K562 (cell line): ENCODE results near the gene HAPSTR1. TPM values are rescaled to one million over a fixed set of nuclear protein-coding genes. Genes with fewer than 3 reads are reported as not detected.

Experiments
- ATAC-seq: fragments of 200-7000 bp; cut with Tn5 transposase; 3 replicates; pipeline ENCODE4 v1.9.1; 2020; ENCODE audit warnings: moderate library complexity
- BruUV-seq: library from RNA; stranded (reverse); fragments of 400-500 nt; replicated peaks from 2 replicates; lab custom pipeline; 2021; lab: Mats Ljungman, UMichigan
- CTCF ChIA-PET: fragments of 300-600 bp; formaldehyde crosslinking; extraction: SDS; loops from one replicate; lab custom pipeline; 2021; ENCODE audit warnings: low intra/inter-chr PET ratio; lab: Yijun Ruan, JAX
- POLR2A ChIA-PET: fragments of 300-600, 350-650 bp; sonication (Branson Sonifier 250); formaldehyde crosslinking; extraction: SDS; loops from one replicate; lab custom pipeline; 2021; ENCODE audit warnings: antibody characterized with exemption, inconsistent platforms; lab: Yijun Ruan, JAX
- DNase-seq, 4 experiments: peaks; one replicate each; pipeline versions ENCODE4 v3.0.0 to v3.0.0-alpha.2; 2011 to 2018; ENCODE audit warnings: low spot score in 3 of 4, mixed read lengths in 3 of 4; ENCODE audit errors: extremely low read depth in 1 of 4
- FAIRE-seq: peaks from 2 replicates; lab custom pipeline; 2011; peaks lifted over from hg19 to GRCh38; lab: Jason Lieb, UNC
- H2AFZ ChIP-seq: 2 replicates; pipeline ENCODE4 v1.6.0; 2011; ENCODE audit warnings: low read depth, low read length, control low read depth, inconsistent platforms
- H3K27ac ChIP-seq: fragments of 200-600 bp; 3 replicates; pipeline ENCODE4 v1.8.0; 2011; ENCODE audit warnings: low read depth, mild to moderate bottlenecking, control low read depth, inconsistent platforms, low read length, moderate library complexity, mixed read lengths; ENCODE audit errors: extremely low read depth
- H3K27me3 ChIP-seq, 2 experiments: fragments of 300-600 bp in 1 of 2; 2 replicates in 1 of 2; 3 replicates in 1 of 2; pipeline versions ENCODE4 v1.6.0 to v1.8.0; 2011; ENCODE audit warnings: inconsistent platforms in 2 of 2, low read length in 2 of 2, mild to moderate bottlenecking in 1 of 2, mixed read lengths in 1 of 2, moderate library complexity in 1 of 2; ENCODE audit not compliant: control insufficient read depth in 2 of 2, insufficient read depth in 2 of 2
- H3K36me3 ChIP-seq: fragments of 300-600 bp; 3 replicates; pipeline ENCODE4 v1.8.0; 2011; ENCODE audit warnings: mild to moderate bottlenecking, low read length, inconsistent platforms; ENCODE audit not compliant: control insufficient read depth, insufficient read depth
- H3K4me1 ChIP-seq, 2 experiments: fragments of 200-600 bp in 1 of 2; replicated peaks in 1 of 2; 2 replicates in 1 of 2; 3 replicates in 1 of 2; pipeline versions ENCODE4 v1.5.1 to v1.8.0; 2011; ENCODE audit warnings: inconsistent platforms in 2 of 2, low read length in 2 of 2, mild to moderate bottlenecking in 1 of 2, mixed read lengths in 1 of 2, moderate library complexity in 1 of 2; ENCODE audit not compliant: control insufficient read depth in 2 of 2, insufficient read depth in 2 of 2
- H3K4me2 ChIP-seq: 2 replicates; pipeline ENCODE4 v1.6.1; 2011; ENCODE audit warnings: low read length, control low read depth, inconsistent platforms, mixed read lengths; ENCODE audit not compliant: insufficient read depth
- H3K4me3 ChIP-seq: fragments of 200-600 bp; sonication (generic), shearing (Covaris generic); 2 replicates; pipeline ENCODE4 v1.5.1; 2016; ENCODE audit warnings: control low read depth, inconsistent platforms
- H3K79me2 ChIP-seq: fragments of 200-600 bp; 3 replicates; pipeline ENCODE4 v1.8.0; 2011; ENCODE audit warnings: low read length, inconsistent platforms; ENCODE audit not compliant: control insufficient read depth, insufficient read depth
- H3K9ac ChIP-seq, 2 experiments: 2 replicates each; pipeline versions ENCODE4 v1.6.0 to v1.6.1; 2011; ENCODE audit warnings: low read depth in 2 of 2, low read length in 2 of 2, control low read depth in 1 of 2, inconsistent platforms in 1 of 2, mild to moderate bottlenecking in 1 of 2, mixed read lengths in 1 of 2; ENCODE audit not compliant: insufficient read depth in 1 of 2
- H3K9me1 ChIP-seq: one replicate; pipeline ENCODE4 v1.6.0; 2011; ENCODE audit warnings: inconsistent platforms, mild to moderate bottlenecking, low read length, moderate library complexity; ENCODE audit not compliant: control insufficient read depth, insufficient read depth
- H3K9me3 ChIP-seq: replicated peaks from 2 replicates; pipeline ENCODE4 v1.5.1; 2011; ENCODE audit warnings: low read depth, low read length, inconsistent platforms; ENCODE audit not compliant: control insufficient read depth, insufficient read depth
- H4K20me1 ChIP-seq: replicated peaks from 2 replicates; pipeline ENCODE4 v1.6.1; 2011; ENCODE audit warnings: low read length, inconsistent platforms, mixed read lengths; ENCODE audit not compliant: control insufficient read depth, insufficient read depth
- BCOR ChIP-seq: fragments of 450-650 bp; IDR thresholded peaks from 2 replicates; pipeline ENCODE4 v1.6.1; 2016
- CEBPG ChIP-seq, 3 experiments: fragments of 200-800 bp in 1 of 3; sonication (Bioruptor generic) in 1 of 3; sonication (generic) in 1 of 3; formaldehyde crosslinking in 1 of 3; IDR thresholded peaks in 2 of 3; conservative IDR thresholded peaks in 1 of 3; 2 replicates each; pipeline versions ENCODE4 v1.6.1 to v1.8.0; 2016 to 2022; ENCODE audit warnings: missing compliant biosample characterization in 2 of 3, missing genetic modification characterization in 2 of 3, mild to moderate bottlenecking in 1 of 3, missing genetic modification reagents in 1 of 3
- ESRRB ChIP-seq: fragments of 250-450 bp; sonication (Bioruptor Pico); IDR thresholded peaks from 2 replicates; pipeline ENCODE4 v1.5.0; 2020; ENCODE audit warnings: mild to moderate bottlenecking, moderate library complexity, borderline replicate concordance
- EZH2 ChIP-seq: IDR thresholded peaks from 2 replicates; pipeline ENCODE4 v1.6.1; 2012; ENCODE audit warnings: low read depth, mild to moderate bottlenecking, inconsistent platforms, low read length, borderline replicate concordance
- GTF2F1 ChIP-seq: IDR thresholded peaks from 2 replicates; pipeline ENCODE4 v1.6.1; 2011; ENCODE audit warnings: low read depth, low read length, improper control_type of control experiment
- KDM1A ChIP-seq, 2 experiments: fragments of 450-650 bp; IDR thresholded peaks; 2 replicates each; pipeline ENCODE4 v1.6.1; 2016; ENCODE audit warnings: mild to moderate bottlenecking in 2 of 2
- MEF2D ChIP-seq: conservative IDR thresholded peaks from 2 replicates; pipeline ENCODE4 v1.6.1; 2016; ENCODE audit warnings: low read depth, missing genetic modification characterization, missing compliant biosample characterization
- PCBP1 ChIP-seq: fragments of 200-400 bp; formaldehyde crosslinking; IDR thresholded peaks from 2 replicates; pipeline ENCODE4 v1.6.1; 2018; ENCODE audit warnings: mild to moderate bottlenecking, low read depth, low read length; ENCODE audit not compliant: poor library complexity, severe bottlenecking
- PHB ChIP-seq: fragments of 250-450 bp; sonication (Bioruptor Pico); IDR thresholded peaks from 2 replicates; pipeline ENCODE4 v1.5.0; 2021
- PTBP1 ChIP-seq: fragments of 200-400 bp; formaldehyde crosslinking; IDR thresholded peaks from 2 replicates; pipeline ENCODE4 v1.6.1; 2017; ENCODE audit warnings: low read depth, low read length
- ZBTB7A ChIP-seq: IDR thresholded peaks from 2 replicates; pipeline ENCODE4 v1.6.1; 2011; ENCODE audit warnings: low read depth, mild to moderate bottlenecking, low read length, moderate library complexity, borderline replicate concordance; ENCODE audit not compliant: control insufficient read depth
- ZNF253 ChIP-seq: fragments of 250-450 bp; sonication (Bioruptor Pico); conservative IDR thresholded peaks from 2 replicates; pipeline ENCODE4 v1.6.1; 2021; ENCODE audit warnings: mild to moderate bottlenecking
- ZNF75A ChIP-seq: fragments of 450-650 bp; formaldehyde crosslinking; IDR thresholded peaks from 2 replicates; pipeline ENCODE4 v1.4.0; 2020; ENCODE audit warnings: mild to moderate bottlenecking
- WGBS: fragments of 100-300 bp; shearing (Covaris generic); methylation state at CpG from one replicate; pipeline ENCODE4 v1.1.6; 2016; ENCODE audit warnings: low coverage, mixed read lengths; ENCODE audit not compliant: insufficient coverage; ENCODE audit errors: missing lambda C conversion rate; 5-methylcytosine and 5-hydroxymethylcytosine counted together
- in situ Hi-C: fragments of 300-500 bp; cut with MboI; formaldehyde crosslinking; loops from 4 replicates; pipeline ENCODE4 v1.15.0; 2018; ENCODE audit warnings: inconsistent platforms, mixed read lengths
- intact Hi-C: fragments of 100-400 bp; cut with micrococcal nuclease; formaldehyde crosslinking; loops from 2 replicates; pipeline ENCODE4 v1.14.2; 2022
- polyA plus RNA-seq, 8 experiments: library from polyadenylated mRNA; depleted of rRNA in 4 of 8; stranded (reverse) in 5 of 8; unstranded in 3 of 8; fragments of >200 nt; fragmentation: Nextera tagmentation in 2 of 8; fragmentation: Illumina TruSeq in 1 of 8; extraction: Ambion mirVana in 2 of 8; extraction: Trizol in 1 of 8; gene quantifications; 2 replicates each; pipeline versions ENCODE4 v1.2.1 to v1.2.3, GENCODE V29; 2011 to 2014; ENCODE audit warnings: inconsistent platforms in 1 of 8, missing spikeins in 1 of 8
- total RNA-seq, 7 experiments: library from RNA; depleted of rRNA in 6 of 7; stranded (reverse); fragments of >200 nt in 6 of 7; fragmentation: Illumina TruSeq in 2 of 7; extraction: Trizol in 2 of 7; gene quantifications; 2 replicates each; pipeline versions ENCODE4 v1.2.1 to v1.2.3, GENCODE V29; 2011 to 2021; ENCODE audit warnings: low replicate concordance in 1 of 7
- TF ChIP-seq, protein P1 (sequence below): IDR thresholded peaks from 2 replicates; pipeline ENCODE4 v1.6.1; 2011; ENCODE audit not compliant: insufficient read length; ENCODE audit errors: extremely low read depth
- TF ChIP-seq, protein P2 (sequence below): sonication (generic); formaldehyde crosslinking; IDR thresholded peaks from 2 replicates; pipeline ENCODE4 v1.8.1; 2022; ENCODE audit warnings: missing genetic modification reagents
- TF ChIP-seq, protein P3 (sequence below): sonication (generic); formaldehyde crosslinking; IDR thresholded peaks from 2 replicates; pipeline ENCODE4 v1.8.0; 2022; ENCODE audit warnings: mild to moderate bottlenecking, missing genetic modification reagents
- TF ChIP-seq, protein P4 (sequence below): fragments of 250-450 bp; sonication (Bioruptor Pico); IDR thresholded peaks from 2 replicates; pipeline ENCODE4 v1.8.0; 2021; ENCODE audit warnings: borderline replicate concordance, mild to moderate bottlenecking, moderate library complexity; ENCODE audit not compliant: poor library complexity, severe bottlenecking

HAPSTR1 gene
- total and polyA plus RNA-seq, 9 of the 15 experiments (the other 6 are each of a cell fraction or from before 2014, with no cell fraction given): 10.8 to 67.9 (median 36.5) TPM

DNA sequence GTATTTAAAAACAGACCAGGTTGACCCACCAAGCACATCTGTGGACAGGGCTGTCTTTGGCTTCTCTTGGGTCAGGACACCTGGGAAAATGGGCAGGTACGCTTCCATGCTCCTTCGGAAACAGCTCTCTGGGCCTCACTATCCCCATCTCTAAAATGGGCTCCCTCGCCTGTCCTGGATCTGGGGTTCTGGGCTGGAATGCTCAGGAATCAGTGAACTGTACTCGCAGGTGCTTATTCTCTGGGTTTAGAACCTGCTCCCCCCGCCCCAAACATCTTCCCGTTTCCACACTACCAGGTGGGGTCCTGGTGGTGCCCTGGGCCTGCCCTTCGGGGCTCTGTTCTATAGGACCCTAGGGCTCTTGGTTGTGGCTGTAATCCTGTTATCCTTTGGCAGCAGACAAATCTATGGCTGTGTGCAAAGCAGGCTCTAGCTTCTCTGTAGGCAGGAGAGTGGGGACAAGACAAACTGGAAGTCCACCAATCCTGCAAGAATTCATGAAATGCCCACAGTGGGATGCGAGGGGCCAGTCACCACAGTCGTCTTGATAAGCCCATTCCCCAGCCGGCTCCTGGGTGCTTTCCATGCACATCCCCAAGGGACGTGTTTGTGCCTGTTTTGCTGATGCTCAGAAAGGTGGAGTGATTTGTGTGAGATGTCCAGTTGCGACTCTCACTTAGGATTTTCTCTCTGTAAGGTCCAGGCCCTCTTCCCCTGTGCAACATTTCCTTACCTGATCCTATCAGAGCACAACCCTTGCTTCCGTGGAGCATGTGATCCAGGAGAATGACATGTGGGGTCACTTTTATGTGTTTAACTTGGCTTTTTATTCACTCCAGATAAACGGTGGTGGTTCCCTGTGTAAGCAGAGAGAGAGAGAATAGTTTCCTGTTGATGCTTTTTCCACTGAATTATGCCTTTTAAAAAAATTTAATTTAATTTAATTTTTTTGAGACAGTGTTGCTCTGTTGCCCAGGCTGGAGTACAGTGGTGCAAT lies 37.2 kb downstream of the HAPSTR1 start:
- Histone ChIP-seq H3K4me2 (no peak overlapping the region), H3K9me3 (no peaks in the 10 kb centered on the region), H4K20me1 (peaks cover 15% of the 10 kb centered on the region; the same call in 1 of the 2 replicates), H2AFZ (no peak overlapping the region), H3K79me2 (no peaks in the 10 kb centered on the region; the same call in none of the 3 replicates), H3K4me1 (peaks cover 10 to 13% of the 10 kb centered on the region in 2 experiments), H3K4me3 (no peak overlapping the region), H3K9ac (no peak overlapping the region), H3K9me1 (no peaks in the 10 kb centered on the region), H3K27ac (no peak overlapping the region; the same call in 2 of the 3 replicates), H3K27me3 (no peaks in the 10 kb centered on the region), H3K36me3 (peaks cover 17% of the 10 kb centered on the region; the same call in 1 of the 3 replicates)
- CTCF ChIA-PET: no interaction called here
- WGBS: 64% methylated on average over 14 of the region's 14 CpGs
- intact Hi-C loops (no loop called here), in situ Hi-C loops (no loop called here)
- BruUV-seq: no TSS peak
- ATAC-seq (no peak), FAIRE-seq (no peak), DNase-seq (no peak)
- POLR2A ChIA-PET: interaction anchor here (0.6 to 0.7 kb wide), 3 partner anchors 14 to 252 kb away, joined by 3 read pairs; no protein-coding TSS in a partner anchor
- TF ChIP-seq CEBPG (CRISPR knock-in tag; IDR thresholded peaks at IDR 0.05): no peak
- no peak for TF ChIP-seq CEBPG (tag; conservative IDR thresholded peaks at IDR 0.05 in 1 of 2, IDR thresholded peaks at IDR 0.05 in 1 of 2)
- TF ChIP-seq, protein P1, sequence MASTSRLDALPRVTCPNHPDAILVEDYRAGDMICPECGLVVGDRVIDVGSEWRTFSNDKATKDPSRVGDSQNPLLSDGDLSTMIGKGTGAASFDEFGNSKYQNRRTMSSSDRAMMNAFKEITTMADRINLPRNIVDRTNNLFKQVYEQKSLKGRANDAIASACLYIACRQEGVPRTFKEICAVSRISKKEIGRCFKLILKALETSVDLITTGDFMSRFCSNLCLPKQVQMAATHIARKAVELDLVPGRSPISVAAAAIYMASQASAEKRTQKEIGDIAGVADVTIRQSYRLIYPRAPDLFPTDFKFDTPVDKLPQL: no peak
- TF ChIP-seq ESRRB: no peak
- TF ChIP-seq PTBP1: no peak
- no peak for TF ChIP-seq ZNF75A (CRISPR knock-in tag)
- no peak for TF ChIP-seq PHB (CRISPR knock-in tag)
- TF ChIP-seq MEF2D (tag): no peak
- TF ChIP-seq, protein P2, sequence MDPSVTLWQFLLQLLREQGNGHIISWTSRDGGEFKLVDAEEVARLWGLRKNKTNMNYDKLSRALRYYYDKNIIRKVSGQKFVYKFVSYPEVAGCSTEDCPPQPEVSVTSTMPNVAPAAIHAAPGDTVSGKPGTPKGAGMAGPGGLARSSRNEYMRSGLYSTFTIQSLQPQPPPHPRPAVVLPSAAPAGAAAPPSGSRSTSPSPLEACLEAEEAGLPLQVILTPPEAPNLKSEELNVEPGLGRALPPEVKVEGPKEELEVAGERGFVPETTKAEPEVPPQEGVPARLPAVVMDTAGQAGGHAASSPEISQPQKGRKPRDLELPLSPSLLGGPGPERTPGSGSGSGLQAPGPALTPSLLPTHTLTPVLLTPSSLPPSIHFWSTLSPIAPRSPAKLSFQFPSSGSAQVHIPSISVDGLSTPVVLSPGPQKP (CRISPR knock-in tag): no peak
- no peak for TF ChIP-seq GTF2F1
- TF ChIP-seq ZBTB7A: 0 out of 2 replicates have a peak, but pooled peaks have one; percentile 17
- TF ChIP-seq, protein P3, sequence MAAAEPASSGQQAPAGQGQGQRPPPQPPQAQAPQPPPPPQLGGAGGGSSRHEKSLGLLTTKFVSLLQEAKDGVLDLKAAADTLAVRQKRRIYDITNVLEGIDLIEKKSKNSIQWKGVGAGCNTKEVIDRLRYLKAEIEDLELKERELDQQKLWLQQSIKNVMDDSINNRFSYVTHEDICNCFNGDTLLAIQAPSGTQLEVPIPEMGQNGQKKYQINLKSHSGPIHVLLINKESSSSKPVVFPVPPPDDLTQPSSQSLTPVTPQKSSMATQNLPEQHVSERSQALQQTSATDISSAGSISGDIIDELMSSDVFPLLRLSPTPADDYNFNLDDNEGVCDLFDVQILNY (CRISPR knock-in tag): no peak
- TF ChIP-seq KDM1A (IDR thresholded peaks at IDR 0.05): peak; percentile 54 to 83; a peak in 3 of 4 replicates
- TF ChIP-seq, protein P4, sequence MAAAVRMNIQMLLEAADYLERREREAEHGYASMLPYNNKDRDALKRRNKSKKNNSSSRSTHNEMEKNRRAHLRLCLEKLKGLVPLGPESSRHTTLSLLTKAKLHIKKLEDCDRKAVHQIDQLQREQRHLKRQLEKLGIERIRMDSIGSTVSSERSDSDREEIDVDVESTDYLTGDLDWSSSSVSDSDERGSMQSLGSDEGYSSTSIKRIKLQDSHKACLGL (CRISPR knock-in tag): no peak
- peak; percentile 93 for TF ChIP-seq BCOR
- no peak for TF ChIP-seq PCBP1
- no peak for TF ChIP-seq ZNF253
- TF ChIP-seq EZH2: no peak
